Right kidney (tissue), 1 donor: ENCODE measurements around the gene ERC2.
"Not testable (repeated sequence)": the region's sequence is repeated elsewhere in the genome, so short reads cannot be mapped to it uniquely, and the experiment has no call there.

Experiments
- DNase-seq: peaks from one replicate; pipeline ENCODE4 v3.0.0-alpha.2; 2016

The ERC2 gene

DNA sequence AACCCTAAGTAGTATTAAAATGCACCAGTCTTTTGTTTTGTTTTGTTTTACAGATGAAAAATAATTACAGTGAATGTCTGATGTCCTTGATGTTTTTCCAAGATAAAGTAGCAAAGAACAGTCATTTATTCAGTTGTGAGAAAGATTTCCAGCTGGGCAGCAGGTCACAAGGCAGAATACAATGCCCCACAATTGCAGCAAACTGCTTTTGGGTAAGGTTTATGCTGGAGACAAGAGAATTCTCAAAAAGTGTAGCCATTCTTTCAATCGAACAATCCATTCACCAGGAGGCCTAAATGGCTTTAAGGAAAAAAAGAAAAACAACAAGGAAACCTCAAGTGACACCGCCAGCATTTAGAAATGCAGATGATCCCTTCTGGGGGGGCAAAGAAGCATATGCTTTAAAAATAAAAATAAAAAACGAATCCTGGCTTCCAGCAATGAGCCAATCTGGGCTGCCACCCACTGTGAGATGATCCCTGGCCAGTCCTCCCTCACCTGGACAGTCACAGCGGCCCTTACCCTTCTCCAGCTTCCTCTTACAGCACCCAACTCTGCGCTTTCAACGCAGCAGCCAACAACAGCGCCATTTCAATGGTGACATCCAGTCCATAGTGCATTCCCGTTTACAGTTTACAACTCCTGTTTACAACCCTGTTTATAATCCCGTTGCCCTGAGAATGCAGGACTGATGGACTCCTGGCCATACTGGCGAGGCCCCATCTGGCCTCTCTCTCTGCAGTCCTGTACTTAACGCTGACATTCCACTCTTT lies 955.5 kb downstream of the ERC2 start:
- no peak for DNase-seq

DNA sequence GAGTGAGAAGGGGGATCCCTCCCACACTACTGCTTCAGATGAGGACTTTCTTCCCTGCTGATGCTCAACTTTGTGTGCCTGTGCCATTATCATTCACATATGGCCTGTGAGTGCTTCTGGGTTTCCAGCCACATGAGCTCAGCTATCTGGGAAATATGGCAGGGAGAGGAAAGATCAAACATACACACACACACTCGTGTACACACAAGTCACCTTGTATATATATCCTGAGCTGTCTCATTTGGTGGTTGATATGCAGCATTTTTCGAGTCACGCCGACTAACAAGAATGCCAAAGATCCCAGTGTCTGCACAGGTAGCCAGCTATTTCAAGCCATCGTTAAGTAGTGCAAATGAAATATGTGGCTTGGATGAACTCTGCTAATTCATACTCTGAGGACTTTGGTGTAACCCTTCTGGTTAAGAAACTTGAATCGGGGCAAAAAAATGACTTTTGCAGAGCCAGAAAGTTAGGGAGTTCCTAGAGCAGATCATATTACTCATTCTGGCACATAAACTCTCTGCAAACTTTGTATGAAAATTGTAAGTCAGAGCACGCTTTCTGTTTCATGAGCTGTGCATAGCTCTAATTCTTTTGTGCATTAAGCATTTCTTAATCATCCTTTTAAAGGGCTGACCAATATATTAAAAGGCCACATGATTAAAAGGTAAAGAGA lies 956.2 kb downstream of the ERC2 start:
- DNase-seq: no peak

DNA sequence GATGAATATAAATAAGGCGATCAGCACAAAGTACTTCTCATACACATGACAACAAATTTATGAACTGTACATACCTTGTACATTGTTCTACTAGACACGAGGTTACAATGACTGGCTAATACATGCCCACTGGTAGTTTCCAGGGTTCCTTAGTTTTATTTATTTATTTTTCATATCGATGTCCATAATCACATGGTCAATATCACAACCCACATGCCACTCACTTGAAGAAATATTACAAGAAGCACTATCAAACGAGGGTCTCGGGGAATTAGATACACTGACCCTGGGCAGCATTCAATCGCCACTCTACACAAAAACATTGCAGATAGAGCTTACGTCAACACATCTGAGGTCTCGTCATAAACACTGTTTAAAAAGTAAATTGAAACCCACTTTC lies 959.9 kb downstream of the ERC2 start:
- no peak for DNase-seq

DNA sequence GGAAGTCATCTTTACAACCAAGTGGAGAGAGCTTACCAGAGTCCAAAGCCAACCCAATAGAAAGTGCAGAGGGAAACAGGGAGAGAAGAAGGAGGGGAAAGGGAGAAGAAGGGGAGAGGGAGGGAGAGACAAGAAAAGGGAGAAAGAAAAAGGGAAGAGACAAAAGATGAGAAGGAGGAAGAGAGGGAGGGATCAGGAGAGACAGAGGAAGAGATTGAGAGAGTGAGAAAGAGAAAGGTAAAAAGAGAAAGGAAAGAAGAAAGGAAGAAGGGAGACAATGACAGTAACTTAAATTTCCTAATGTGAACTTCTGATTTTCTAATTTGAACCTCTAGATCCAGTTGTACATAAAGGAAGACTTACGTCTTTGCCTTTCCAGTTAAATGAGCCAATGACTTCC lies 960.5 kb downstream of the ERC2 start:
- no peak for DNase-seq

DNA sequence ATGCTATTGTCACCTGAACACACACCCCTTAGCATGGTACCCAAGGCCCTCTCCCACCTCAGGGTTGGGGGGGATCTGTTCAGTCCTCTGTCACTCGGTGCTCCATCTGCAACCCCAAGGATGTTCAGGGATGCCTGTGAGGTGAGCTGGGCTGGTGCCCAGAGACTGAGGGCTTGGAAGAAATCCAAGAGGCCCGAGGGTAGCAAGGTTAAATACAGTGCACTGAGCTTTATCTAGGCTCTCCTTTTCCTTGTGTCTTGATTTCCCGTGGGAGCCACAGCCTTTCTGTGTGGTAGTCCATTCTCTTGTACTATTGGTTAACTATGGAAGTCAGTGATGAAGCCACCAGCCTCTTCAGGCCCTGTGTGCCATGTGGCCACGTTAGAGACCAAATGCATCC lies 962.5 kb downstream of the ERC2 start:
- no peak for DNase-seq

DNA sequence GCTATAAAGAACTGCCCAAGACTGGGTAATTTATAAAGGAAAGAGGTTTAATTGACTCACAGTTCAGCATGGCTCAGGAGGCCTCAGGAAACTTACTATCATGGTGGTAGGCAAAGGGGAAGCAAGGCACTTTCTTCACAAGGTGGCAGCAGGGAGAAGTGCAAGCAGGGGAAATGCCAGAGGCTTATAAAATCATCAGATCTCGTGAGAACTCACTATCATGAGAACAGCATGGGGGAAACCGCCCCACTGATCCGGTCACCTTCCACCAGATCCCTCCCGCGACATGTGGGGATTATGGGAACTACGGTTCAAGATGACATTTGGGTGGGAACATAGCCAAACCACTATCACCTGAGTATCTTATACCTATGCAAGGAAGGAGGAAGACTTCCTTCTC lies 963.2 kb downstream of the ERC2 start:
- DNase-seq: not testable (repeated sequence)

DNA sequence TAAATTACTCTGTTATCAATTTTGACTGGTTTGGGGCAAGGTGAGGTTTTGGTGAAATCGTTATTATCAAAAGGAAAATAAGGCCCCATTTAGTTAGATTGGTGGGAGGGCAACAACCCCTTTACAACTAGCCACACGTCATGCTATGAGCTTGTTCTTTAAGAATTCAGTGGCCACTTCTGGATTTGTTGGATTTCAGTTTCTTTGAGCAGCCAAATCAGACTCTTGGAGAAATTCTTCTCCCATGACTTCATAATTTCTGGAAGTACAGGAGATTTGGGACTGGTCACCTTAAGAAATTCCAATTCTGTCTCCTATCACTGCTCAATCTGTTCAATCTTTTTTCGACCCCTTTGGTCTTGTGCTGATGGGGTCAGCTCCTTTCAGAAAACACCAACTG lies 966.4 kb downstream of the ERC2 start:
- no peak for DNase-seq

DNA sequence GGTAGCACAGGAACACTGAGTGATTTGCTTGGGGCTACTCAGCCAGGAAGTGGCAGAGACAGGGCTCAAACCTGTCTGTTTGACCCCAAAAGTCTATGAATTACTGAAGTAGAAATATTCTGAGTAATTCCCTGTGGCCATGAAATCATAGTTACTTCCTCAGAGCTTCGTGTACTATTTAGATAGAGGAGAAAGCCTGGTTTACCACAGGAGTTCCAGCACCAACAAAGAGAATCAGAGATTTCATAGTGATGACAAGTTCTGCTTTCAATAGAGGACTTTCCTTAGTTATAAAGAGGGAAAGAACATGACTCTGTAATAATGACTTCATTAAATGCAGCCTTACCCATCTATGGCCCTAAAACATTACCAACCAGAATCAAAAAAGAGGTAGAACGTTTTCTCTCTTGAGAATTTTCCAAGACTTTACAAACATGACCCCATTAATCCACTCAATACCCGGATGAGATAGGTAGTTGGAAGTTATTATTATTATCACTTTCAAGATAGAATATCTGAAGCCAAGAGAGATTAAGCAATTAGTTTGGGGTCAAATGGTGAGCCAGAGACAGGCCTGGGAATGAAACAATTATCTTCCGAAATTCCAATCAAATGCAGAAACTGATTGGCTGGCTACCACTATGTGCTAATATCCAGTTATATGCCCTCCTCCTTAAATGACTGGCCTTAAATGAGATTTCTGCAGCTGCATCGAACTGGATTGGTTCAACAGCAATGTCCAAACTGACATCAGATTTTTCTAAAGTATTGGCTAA lies 967.5 kb downstream of the ERC2 start:
- DNase-seq: no peak

DNA sequence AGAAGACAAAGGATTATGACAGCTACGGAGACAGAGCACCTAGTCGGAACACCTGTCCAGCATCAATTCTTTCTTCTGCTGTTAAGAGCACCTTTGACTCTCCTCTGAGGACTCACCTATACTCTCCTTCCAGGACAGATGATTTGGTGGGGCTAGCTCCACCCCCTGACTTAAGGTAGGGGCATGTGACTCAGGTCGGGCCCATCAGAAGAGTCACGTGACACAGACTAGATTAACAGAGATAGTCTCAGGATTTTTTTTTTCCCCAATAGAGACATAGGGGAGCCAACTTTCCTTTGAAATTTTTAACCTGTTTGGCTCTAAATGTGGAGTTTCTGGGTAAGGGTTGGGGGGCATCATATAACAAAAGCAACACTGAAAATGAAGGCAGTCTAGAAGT lies 969.7 kb downstream of the ERC2 start:
- DNase-seq: no peak

DNA sequence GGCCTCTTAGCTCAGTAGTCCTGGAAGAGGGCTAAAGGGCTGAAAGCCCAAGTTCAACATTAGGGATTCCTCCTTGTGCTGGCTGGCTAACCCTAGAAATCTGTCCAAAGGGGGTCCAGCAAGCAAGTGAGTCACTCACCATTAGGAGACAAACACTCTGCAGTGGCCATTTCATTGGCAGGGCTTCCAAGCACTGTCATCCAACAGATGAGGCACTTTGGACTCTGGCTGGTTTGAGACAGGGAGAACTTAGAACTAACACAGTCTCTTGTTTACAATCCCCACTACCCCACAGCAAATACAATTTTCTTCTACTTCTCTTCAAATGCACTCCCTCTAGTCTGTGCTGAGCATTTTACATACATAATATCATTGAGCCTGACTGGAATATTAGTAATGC lies 971.0 kb downstream of the ERC2 start:
- DNase-seq: no peak

DNA sequence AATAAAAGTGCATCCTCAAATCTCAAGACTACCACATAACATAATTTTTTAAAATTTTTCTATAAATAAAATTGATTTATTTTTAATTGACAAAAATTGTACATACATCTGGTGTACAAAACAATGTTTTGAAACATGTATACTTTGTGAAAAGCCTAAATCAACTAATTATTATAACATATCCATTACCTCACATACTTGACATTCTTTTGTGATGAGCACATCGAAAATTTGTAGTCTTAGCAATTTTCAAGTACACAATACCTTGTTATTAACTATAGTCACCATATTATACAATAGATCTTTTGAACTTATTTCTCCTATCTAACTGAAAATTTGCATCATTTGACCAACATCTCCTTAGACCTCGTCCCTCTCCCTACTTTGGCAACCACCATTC lies 973.3 kb downstream of the ERC2 start:
- no peak for DNase-seq

DNA sequence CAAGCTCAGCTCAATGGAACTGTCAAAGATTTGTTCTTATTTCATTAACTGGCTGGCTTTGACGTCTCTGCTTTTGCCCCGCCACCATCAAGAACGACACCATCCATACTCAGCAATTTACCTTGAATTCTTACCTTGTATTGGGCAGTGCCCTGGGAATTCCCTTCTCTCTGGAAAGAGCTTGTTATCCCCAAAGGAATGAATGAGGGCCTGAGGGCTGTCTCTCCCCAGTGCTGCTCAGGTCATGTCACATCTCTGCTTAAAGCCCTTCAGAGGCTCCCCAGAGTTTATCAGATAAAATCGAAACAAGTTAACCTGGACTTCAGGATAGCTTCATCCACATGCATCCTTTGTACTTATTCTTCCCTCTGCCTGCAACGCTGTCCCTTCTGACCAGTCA lies 975.3 kb downstream of the ERC2 start:
- no peak for DNase-seq

DNA sequence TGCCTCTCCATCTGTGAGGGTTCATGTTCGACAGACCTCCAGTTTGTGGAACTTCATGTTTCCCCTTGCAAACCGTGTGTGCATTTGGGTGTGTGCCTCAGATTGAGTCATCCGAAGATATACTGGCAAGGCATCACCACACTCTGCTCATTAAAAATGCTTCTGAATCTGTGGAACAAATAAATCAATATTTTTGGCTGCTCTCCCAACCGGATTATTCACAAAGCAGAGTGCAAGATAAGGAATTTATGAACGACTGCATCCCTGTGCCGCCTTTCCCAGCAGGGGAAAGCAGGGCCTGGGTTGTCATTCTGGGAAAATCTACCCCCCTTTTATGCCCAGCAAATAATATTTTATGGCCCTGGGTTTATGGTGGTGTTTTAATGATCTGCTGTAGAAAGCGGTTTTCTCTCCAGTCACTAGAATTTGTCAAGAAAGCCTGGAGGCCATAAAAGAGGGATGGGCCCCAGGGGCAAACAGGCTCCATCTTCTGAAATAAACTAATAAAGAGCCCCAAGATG lies 976.9 kb downstream of the ERC2 start:
- DNase-seq: no peak

DNA sequence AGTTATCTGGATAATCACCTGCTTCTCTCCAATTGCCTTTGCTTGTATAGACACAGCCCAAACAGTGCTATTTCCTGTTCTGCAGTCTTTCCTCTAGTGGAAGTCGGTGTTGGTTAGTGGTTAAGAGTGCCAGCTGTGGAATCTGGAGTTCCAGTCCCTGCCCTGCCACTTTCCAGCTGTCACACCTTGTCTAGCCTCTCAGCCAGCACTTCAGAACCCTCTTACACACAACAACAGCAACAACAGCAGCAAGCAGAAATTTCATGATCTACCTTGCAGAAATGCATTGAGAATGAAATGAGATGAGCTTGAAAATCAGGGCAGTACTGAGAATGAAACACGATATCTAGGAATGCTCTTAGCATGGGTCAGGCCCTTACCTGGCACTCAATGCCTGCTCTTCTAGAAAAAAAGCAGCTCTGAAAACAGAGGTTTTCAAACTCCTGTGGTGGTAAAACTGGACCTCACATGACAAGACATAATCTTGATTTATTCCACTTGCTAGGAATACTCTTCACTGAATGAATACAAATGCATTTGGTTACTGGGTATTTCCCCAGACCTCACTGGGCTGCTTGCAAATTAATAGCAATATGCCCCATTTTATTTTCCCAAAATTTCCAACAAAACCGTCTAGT lies 977.9 kb downstream of the ERC2 start:
- no peak for DNase-seq

DNA sequence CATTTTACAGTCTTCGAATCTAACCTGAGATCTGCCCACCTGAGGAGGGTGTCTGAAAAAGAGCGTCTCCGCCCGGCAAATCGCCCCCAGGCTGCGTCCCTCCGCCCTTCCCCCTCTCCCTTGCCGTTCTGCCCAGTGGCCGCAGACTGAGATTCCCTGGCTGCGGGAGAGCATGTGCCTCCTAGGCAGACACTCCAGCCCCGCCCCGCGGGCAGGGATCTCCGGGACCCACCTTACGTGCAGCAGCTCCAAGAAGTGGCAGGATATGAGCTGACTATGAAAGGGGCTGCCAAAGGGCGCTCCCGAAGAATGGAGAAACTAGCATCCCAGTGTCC lies 978.5 kb downstream of the ERC2 start:
- peak; percentile 60 for DNase-seq

DNA sequence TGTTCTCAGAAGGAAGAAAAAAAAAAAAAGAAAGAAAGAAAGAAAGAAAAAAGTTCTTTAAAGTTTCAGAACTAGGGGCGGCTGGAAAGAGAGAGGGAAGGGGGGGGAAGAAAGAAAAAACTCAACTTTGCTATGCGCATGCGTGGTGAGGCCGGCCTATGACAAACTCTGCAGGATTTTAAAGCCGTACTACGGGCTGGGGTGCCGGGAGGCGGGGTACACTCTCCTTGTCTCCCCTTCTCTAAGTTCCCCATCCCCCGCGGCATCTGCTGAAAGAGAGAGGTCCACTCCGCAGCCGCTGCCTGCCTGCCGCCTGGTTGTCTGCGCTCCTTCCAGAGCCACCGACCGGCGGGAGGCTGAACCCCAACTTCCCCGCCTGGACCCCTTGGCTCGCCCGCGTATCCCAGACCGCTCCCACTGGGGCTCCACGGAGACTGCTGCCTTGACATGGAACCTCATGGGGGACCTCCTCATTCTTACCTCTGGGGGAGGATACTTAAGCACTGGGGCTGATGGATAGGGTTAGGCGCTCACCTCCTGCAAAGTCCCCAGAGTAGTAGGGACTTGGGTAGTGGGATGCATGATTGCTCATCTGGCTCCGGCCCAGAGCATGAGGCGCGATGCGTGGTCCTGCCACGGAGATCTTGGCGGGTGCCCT lies 979.7 kb downstream of the ERC2 start:
- peak; percentile 82 for DNase-seq

DNA sequence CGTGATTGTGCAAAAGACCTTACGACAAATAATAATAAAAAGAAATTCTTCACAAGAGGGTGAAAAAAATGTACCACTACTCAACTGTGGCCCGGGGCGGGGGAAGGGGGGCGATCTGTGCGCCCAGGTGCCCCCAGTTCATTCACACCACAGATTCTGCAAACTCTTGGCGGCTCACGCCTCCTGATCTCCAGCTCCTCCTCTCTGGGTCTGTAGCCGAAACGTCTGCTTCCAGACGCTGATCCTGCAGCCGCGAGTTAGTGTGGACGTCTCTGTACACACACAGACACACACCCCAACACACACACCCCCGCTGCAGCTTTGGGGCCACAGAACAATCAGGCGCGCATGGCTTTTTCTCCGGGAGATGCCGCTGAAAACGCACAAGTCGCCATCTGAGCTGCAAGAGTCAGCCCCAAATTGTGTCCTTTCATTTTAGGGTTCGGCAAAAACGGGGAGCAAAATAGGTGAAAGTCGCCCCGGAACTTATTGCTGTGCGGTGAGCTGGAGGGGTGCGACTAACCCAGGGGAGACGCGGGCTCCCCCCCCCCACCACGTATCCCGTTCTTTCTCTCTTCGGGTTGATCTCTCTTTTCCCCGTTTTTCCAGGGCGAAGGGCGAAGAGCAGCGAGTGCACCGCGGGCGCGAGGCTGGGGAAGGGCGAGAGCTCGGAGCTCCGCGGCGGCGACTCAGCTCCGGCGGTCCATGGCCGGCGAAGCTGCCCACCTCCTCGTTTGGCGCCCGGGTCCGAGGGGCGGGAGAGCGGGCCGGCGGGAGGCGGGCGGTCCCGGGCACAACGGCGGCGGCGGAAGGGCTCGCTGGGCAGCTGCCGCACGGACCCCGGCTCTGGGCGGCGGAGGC lies 980.7 kb downstream of the ERC2 start:
- peak; percentile 84 for DNase-seq

DNA sequence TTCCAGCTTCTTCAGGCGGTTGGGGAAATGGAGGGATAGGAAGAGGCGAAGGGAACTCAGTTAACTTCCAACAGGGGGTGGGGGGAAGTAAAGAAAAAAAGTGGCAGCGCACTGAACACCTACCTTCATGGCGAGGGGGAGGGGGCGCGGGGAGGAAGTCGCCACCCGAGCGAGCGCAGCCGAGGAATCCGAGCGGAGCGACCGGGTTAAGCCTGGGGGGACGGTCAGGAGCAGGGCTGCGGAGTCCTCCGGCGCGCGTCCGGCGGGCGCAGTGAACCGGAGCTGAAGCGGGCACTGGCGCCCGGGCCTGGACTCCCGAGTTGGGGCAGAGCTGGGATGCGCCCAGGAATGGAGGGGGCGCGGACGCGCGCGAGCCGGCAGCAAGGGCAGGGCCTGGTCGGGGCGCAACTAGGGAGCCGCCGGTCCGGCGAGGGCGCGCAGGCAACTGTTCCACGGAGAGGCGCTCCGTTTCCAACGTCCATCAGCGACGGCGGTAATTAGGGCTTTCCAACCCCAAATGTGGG lies 981.3 kb downstream of the ERC2 start, which contains the start of gene WNT5A:
Gene WNT5A, minus strand, starts transcription at position 450 of the 524 bp plus-strand sequence. Its CDS starts 321 bp downstream, at position 129.
- peak; percentile 89 for DNase-seq

DNA sequence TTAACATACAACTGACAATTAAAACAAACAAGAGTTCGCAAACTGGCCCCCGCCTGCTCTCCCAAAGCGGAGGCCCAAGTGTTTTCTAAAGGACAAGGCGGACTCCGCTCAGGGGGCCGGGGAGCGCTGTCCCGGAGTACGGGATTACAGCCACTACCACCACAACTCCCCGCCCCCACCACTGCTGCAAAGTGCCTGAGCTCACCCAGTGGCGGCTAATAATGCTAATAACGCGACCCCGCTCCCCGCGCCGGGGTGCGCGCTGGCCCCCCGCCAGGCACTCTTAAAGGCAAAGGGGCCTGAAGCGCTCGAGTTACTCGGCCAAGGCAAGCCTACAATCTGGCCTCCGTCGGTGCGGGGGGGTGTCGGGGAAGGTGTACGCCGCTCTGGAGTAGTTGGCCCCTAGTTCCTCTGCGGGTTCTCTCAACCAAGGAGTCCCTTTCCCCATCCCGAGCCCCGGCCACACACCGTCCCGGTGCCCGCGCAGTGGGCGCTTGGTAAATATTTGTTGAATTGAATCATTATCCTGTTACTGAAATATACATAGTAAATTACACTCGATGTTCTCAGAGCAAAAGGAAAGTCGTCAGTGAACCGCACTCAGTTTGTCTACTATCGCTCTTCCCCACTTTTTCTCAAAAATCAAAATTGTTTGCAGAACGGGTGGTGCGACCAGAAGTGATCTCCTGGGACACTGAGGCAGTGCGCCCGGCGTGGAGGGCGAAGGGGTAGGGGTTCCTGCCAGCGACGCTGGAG lies 982.0 kb downstream of the ERC2 start:
- DNase-seq: peak; percentile 86
